ENCODE measurements around the gene CACNA1C.

CACNA1C gene

DNA sequence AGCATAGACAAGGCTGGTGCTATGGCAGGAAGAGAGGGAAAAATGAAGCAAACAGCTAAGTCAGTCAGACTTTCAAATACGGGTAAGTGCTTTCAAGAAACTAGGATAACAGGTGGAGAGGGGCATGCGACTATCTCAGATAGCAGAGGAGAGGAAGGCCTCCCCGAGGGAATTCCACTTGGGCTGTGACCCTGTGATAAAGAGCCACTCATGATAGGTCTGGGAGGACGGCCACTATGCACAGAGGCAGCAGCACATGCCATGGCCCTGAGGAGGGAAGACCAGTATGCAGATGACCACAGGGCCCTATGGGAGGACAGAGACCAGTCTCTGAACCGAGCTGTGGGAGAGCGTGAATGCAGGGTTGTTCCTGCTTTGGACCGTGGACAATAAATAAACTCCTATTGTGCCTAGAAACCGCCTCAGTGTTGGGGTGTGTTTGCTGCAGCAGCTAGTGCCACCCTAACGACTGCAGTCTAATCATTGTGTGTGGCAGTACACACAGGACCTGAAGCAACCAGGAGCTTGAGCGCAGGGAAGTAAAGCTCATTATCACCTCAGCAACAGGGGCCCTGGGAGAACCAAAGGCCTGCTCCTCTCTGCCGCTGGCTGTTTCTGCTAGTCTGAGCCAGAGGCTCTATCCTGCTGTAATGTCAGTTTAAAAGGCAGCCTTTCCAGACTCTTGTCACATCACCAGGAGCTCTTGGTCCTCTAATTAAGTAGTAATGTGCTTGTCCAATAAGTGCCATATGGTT lies 119.1 kb downstream of the CACNA1C start:
- DNase-seq (ENCODE audit: low read depth in 2 of 2) = no peak

DNA sequence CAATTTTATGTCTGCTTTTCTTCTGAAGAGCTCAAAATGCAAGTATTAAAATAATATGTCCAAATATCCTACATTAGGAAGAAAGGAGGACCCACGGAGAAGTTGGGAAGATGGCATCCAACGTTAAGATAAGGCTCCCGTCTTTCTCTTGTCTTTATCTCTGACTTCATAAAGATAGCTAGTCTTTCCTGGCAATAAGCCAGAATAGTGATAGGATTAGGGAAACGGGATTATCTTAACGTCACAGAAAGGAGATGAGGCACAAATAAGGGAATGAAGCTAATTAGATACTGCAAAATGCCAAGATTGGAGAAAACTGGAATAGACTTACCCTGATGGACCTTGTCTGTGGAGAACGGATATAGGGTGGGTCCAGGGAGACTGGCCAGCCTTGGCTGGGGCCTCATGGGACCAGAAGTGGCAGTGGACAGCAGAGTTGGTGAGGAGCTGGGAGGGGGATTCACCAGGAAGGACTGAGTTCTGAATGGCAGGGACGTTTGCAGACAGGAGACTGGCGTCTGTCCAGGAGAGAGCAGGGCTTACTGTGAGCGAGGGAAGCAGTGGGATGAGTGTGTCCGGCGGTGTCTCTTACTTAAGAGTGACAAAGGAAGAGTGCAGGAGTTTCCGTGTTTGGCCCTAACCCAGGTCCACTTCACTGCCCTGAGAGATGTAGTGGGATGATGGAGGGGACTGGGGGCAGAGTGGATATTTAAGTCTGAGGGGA lies 119.9 kb downstream of the CACNA1C start:
- DNase-seq (ENCODE audit: low read depth in 2 of 2) = no peak

DNA sequence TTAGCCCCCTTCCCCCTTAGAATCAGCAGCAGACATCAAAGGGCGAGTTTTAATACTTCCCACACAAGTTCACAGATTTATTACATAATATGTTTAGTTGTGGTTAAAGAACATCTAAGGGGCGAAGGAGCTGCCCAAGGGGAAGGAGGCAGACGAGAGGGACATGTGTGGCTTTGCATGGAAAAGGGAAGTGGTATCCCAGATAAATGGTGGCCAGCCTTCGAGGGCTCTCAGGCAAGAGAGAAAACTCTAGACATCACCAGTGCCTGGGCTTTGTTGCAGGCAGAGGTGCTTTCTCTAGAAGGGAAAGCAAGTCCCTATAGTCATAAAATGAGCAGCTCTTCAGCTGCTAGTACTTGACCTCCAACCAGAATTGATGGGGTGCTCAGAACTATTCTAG lies 121.2 kb downstream of the CACNA1C start:
- DNase-seq (ENCODE audit: low read depth in 2 of 2) = no peak

DNA sequence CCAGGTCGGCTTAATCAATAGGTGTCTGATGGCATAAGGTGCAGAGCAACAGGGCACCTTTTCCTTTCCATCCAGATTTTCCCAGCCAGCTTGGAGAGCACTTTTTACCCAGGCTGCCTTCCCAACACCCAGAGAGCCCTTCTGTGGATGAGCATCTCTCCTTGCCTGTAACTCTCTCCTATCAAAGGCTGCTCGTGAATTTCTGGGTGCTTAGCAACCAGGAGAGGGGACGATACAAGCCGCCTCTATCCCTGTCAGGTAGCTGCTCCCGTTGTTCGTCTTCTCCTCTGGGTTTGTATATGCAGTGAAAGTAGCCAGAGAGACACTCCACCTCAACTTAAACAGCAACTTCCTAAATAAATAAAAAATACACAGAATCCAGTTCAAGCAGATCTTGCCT lies 124.2 kb downstream of the CACNA1C start:
- DNase-seq (ENCODE audit: low read depth in 2 of 2) = no peak

DNA sequence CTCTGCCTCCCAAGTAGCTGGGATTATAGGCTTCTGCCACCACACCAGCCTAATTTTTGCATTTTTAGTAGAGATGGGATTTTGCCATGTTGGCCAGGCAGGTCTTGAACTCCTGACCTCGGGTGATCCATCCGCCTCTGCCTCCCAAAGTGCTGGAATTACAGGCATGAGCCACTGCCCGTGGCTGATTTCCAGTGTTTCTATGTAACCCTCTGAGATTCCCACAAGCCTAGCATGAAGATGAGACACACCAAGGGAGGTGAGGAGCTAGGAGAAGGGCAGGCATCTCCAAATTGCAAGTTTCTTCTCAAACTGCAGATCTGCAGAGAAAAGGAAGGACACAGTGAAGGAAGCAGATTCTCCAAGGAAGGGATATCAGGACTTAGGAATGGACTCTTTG lies 125.0 kb downstream of the CACNA1C start:
- no peak for DNase-seq (ENCODE audit: low read depth in 2 of 2)

DNA sequence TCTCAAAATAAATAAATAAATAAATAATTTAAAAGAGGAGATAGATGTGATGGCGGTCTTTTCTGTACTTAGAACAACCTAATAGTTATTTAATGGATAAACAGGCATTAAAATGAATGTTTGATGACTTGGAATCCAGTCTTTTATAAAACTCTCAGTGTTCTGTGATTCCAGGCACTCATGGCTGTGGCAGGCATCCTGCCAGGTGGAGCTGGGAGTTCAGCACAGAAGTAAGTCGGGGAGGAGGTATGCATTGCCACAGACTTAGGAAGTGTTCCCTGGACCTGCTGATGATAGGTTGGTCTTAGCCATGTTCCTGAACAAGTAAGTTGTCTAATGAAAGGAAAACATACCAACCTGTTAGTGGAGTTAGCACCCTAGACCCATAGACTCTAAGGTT lies 126.3 kb downstream of the CACNA1C start:
- DNase-seq (ENCODE audit: low read depth in 2 of 2) = no peak

DNA sequence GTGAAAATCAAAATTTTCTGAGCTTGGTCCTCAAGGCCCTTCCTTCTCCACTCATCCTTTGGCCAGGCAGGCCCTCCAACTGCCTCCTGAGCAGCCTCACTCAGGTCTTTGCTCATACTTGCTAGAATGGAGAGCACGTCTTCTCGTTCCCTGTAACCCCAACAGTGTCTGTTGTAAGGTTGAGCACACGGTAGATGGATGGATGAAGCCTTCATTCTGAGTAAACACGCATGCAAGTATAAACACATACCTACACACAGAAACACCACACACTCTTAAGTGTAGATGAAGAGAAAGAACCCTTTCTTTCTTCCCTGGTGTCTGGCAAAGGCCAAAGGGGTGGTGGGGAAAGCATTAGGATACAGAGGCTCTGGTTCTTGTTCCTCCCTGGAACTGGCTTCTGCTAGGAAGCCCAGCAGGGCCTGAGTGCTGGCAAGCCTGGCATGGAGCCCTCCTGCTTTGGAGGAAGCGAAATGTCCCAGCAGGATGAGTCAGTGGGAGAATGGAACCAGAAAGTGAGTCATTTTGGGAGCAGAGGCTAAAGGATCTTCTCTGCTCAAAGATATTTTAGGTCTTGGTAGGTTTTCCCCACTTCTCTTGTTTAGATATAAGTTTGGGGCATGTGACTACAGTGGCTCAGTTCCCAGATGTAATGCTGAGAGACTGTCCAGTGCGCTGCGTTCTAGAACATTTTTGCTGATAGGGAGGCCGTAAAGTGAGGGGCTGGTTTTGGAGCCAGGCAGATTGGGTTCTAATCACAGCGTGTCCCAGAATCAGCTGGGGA lies 127.4 kb downstream of the CACNA1C start:
- peak; percentile 72 to 74 for DNase-seq (ENCODE audit: low read depth in 2 of 2)

DNA sequence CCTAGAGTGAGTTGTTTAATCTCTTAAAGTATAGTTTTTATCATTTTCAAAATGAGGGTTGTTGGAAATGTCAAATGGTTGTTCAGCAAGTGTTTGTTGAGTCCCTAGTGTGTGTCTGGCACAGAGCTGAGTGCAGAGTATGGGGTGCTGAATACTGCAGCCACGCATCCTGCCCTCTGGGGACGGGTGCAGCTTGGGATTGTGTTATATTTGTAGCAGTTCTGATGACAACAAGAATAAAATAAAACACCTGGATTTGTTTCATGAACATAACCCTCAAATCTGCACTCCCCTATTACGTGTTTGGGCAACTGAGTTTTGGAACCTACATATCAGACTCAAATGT lies 127.9 kb downstream of the CACNA1C start:
- no peak for DNase-seq (ENCODE audit: low read depth in 2 of 2)

DNA sequence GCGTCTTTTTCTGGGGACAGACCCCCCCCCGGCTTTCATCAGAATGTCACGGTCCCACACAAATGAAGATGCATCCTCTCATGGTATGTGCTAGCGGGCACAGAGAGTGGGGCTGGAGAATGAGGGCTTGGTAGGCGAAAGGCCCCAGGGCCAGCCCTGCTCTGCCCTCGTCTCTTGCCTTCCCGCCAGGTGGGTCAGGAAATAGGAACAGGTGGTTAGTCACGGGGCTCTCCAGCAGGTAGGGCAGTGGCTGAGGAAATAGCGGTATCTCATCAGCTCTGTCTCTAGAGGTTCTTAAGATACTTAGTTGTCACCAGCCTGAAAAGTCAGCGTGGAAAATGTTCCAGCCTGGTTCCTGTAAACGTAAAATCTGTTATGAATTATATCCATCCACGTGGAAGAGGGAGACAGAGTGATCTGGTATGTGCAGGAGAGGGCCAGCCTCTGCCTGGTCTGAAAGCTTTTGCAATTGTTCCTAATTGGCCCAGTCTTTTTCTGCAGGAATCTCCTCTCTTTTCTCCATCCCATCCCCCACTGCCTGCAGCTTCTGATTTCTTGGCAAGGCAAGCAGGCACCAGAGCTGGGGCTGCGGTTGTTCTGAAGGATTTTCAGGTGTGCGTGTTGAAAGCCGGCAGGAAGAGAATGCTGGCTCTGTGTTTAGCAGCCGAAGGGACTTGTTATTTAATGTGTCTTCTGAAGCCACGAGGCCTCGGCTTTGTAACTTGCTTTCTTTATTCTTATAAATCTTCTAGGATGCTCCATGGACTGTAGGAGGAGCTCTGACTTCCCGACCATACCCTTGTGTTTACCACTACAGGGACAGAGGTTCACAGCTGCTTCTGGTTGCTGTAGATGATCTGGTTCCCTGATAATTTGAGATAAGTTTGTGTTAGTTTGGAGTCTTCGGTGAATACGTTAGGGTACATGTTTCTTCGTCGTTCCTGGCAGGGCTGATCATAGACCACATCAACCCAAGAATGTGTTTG lies 131.1 kb downstream of the CACNA1C start:
- DNase-seq (ENCODE audit: low read depth in 2 of 2) = peak; percentile 82 to 83

DNA sequence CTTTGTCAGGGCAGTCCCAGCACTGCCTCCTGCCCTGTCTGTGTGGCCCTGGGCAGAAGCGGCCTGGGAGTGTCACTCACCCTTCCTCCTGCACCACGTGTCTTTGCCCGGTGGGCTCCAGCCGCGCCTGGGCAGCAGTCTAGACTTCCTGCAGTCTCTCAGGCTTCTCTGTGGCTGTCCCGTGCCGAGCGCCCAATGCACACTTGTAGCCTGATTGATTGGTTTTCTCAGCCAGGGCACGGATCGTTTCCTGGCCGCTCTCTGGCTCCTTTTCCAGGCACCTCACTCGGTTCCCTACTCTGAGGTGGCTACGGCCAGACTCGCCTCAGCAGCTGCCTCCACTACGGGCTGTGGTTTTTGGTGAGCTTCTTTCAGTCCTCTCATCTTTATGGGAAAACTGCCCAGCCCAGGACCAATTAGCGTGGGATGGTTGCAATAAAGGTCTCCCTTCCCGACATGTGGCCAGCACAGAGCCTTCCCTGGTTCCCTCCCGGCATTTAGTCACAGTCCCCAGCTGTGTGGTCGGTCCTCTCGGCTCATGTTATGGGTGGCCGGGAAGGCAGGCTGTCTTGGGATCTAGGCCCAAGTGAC lies 133.1 kb downstream of the CACNA1C start:
- DNase-seq (ENCODE audit: low read depth in 2 of 2) = no peak

DNA sequence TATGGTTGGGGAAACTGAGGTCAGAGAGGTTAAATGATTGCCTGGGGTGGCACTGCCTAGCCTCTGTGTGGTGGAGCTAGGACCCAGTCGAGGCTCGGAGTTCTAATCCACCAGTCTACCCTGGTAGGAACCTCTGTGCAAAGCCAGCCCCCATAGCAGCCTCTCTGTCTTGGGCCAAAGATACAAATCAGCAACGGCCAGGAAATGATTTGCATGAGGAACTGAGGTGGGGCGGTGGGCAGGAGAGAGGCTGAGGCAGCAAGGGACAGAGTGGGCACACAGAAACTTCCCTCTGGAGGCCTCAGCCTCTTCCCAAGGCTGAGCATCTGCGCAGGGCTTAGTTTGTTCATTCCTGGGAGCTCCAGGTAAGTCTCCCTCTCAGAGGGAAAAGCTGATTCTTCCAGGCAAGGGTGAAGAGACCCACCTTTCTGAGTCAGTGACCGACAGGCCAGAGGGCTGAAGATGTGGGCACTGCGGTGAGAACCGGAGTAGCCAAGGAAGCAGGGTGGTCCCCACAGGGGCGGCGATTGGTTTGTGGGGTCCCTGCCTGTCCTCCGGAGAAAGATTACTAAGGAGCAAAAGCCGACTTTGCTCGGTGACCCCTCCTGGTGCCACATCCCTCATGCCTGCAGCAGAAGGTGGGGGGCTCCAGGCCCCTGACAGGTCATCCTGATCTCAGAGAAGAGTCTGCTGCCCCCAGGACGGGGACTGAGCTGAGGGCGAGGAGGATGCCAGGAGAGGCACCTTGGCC lies 134.6 kb downstream of the CACNA1C start:
- no peak for DNase-seq (ENCODE audit: low read depth in 2 of 2)

DNA sequence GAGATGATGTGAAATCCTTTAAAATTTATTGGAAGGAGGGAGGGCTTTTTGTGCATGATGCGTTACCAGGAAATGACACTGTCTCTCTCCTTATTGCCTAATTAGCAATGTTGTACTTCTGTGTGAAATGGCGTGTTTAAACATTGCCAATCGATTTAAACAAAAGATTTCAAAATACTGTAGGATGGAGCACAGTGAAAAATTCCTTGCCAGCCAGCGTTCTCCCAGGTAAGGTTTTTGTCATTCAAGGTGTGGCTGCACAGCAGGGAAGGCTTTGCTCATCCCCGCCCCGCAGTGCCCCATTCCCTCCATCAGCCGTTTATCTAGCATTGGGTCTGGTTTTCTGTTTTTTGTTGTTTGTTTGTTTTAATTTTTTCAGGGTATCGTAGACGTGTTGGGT lies 137.3 kb downstream of the CACNA1C start:
- DNase-seq (ENCODE audit: low read depth in 2 of 2) = no peak

DNA sequence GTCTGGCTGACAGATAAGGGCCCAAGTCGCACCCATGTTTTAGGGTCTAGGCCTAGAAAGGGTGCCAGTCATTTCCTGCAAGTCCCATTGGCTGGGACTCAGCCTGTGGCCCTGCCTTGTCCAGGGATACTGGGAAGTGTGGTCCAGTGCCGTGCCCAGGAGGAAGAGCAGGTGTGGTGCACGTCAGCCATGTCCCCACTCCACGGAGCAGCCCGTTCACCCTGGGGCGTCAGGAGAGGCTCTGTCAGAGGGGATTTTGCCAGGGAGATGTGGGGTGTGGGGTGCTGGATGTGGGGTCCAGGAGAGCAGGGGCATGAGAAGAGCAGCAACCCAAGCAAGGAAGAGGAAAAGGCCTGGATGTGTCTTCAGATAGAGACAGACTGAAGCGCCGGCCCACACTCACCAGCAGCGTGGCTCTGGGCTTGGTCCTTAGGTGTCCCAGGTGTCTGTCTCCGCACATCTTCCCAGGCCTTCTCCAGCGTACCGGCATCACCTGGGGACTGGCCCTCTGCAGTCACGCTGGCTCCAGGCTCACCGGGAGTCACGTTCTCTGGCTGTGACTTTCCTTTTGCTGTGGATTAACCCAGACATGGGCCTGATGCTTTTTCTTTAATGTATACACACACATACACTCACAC lies 138.2 kb downstream of the CACNA1C start:
- no peak for DNase-seq (ENCODE audit: low read depth in 2 of 2)

DNA sequence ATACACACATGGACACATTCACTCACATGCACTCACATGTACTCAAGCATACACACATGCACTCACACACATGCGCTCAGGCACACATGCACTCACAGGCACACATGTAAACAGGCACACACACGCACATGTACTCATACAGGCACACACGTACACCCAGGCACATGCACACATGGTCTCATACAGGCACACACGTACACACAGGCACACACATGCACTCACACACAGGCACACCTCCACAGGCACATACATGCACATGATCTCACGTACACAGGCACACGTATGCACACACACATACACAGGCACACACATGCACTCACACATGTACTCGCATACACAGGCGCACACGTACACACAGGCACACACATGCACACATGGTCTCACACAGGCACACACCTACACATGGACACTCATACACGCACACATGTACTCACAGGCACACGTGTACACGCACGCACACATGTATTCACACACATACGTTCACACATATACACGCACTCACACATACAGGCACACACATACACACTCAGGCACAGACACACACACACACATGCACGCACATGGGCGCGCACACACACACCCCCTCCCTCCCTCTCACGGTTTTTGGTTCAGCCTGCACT lies 138.9 kb downstream of the CACNA1C start:
- no peak for DNase-seq (ENCODE audit: low read depth in 2 of 2)

DNA sequence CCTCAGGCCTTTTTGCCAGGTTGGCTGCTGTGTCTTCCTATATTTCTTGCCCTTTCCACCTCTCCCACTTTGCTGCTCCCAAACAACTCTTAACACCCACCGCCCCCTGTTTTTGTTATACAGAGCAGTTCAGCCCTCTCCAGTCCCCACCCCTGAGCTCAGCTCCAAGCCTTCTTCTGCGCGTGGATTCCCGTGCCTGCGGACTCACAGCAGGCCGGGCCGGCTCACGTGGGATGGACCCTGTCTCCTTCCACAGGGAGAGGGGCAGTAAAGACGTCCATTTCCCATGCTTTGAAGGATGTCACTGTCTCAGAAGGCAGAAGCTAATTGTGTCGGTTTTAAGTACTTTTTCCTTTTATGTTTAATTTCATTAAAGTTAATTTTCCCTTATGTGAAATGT lies 139.4 kb downstream of the CACNA1C start:
- no peak for DNase-seq (ENCODE audit: low read depth in 2 of 2)

DNA sequence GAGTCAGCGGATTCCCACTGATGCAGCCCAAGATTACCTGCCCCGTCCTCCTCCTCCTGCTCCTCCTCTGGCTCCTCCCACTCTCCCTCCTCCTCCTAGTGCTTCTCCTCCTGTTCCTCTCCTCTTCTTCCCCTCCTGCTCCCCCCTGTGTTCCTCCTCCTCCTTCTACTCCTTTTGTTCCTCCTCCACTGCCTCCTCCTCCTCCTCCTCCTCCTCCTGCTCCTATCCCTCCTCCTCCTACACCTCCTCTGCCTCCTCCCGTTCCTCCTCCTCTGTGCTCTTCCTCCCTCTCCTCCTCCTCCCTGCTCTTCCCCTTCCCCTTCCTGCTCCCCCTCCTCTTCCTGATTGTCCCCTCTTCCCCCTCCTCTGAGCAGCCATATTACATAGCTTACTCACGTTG lies 141.3 kb downstream of the CACNA1C start:
- DNase-seq (ENCODE audit: low read depth in 2 of 2) = no peak

DNA sequence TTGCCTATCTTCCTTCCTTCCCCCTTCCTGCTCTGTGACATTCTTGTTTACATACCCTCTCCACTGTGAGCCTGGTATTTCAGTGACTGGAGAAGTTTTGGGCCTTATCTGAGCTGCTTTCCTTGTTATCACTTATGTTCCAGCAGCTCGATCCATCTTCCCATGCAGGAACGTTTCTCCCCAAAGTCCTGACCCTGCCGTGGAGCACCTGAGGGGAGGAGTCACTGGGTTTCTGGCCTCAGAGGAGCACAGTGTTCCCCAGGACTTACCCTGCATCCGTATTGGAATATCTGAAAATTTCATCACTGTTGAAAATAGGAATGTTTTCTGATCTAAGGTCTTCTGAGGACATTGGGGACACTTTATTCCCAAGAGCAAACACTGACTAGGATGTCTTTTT lies 141.8 kb downstream of the CACNA1C start:
- DNase-seq (ENCODE audit: low read depth in 2 of 2) = no peak

DNA sequence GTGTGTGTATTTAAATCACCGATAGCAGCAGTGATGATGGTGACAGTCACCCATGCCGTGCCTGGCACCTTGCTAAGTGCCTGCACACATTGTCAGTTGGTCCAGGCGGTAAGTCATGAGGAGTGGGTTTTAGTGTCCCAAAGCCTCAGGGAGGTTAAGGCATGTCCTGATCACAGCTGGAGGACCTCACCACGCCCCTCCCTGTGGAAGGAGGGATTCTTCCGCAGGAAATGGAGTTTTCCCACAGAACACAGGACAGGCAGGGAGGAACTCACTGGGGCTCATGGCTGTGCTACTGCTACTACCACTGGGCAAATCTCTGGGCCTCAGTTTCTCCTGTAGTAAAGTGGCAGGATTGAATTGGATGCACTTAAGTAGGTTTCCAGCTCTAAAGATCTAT lies 142.3 kb downstream of the CACNA1C start:
- DNase-seq (ENCODE audit: low read depth in 2 of 2) = no peak

DNA sequence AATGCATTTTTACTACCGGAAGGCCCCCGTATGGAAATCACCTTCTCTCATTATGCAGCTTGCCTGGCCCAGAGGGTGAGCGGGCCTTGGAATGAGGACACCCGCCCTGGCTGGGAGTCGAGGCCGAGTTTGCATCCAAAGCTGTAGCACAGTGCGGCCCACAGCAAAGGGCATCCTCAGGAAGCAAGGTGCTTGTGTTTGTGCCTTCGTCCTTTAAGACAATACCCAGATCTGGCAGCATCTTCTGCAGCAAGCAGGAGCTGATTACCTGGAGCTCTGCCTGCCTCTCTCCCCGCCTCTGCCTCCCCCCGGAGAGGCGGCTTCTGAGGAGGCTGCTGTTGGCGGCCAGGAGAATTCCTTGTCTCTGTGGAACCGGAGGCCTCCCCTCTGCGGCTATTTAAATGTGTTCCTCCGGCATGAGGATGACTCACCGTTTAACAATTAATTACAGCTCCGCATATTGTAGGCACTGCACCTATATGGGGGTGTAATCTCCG lies 145.3 kb downstream of the CACNA1C start:
- peak; percentile 55 to 66 for DNase-seq (ENCODE audit: low read depth in 2 of 2)
